RPMI7951 (cell line): ENCODE data around the gene MAGI2. TPM values are rescaled to one million over a fixed set of nuclear protein-coding genes. Genes with fewer than 3 reads are reported as not detected.
A peak's percentile ranks its signal among the peaks of the same experiment; 100 is the strongest.

ENCODE experiments used
- DNase-seq: peaks from one replicate; pipeline ENCODE4 v3.0.0-alpha.2; 2012; ENCODE audit warnings: low read depth
- total RNA-seq: library from RNA; depleted of rRNA; stranded (reverse); fragments of >200 nt; shearing (Covaris generic); gene quantifications from 2 replicates; pipeline ENCODE4 v1.2.3, GENCODE V29; 2014

The MAGI2 gene
- total RNA-seq, 1 experiment from 2014 or later, result 1.1 TPM

- DNase-seq, result no peak
Measured at GRCh38 chr7:78420001-78420400, 1033.5 kb downstream of the MAGI2 start.

DNA sequence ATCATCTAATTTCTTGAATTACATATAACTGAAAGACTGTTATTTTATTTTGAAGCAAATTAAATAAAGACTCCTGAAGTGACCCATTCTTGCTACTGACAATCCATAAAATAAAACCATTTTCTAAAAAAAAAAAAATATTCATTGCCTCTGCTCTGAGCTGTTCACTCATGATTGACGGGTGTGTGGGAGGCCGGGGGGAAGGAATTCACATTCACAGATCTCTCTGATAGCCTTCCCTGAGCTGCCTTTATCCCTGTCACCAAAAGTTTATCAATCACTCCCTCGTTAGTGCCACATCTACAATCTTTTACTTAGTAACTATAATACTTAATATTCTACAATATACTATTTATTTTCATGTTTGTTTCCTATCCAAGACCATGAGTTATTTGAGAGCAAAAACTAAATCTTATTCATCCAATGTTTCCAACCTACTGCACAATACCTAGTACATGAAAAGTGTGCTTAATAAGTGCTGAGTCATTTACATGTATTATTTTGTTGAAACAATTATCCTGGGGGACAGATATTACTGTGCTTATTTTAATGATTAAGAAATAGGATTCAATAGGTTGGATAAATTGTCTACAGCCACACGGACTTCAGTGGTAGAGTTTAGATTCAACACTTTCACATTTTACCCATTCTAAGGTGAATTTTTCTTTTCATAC lies 1036.2 kb downstream of the MAGI2 start:
- DNase-seq, result no peak

DNA sequence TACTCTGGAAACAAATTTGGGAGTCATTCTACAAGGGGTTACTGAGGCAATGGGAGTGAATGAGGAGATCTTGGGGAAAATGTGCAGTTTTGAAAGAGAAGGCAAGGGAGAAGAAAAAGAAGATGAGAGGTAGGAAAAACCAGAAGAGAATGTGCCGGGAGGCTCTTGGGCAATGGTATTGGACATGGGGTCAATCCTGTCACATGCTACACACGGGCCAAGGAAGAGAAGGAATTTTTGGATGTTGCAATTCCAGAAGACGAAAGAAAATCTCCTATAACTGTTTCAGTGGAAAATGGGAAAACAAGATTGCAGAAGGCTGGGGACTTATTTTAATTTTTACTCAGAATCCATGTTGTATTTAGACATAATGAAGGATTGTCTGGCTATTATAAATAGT lies 1039.9 kb downstream of the MAGI2 start:
- no peak for DNase-seq

- no peak for DNase-seq
Measured at GRCh38 chr7:78412216-78412858, 1041.1 kb downstream of the MAGI2 start.

DNA sequence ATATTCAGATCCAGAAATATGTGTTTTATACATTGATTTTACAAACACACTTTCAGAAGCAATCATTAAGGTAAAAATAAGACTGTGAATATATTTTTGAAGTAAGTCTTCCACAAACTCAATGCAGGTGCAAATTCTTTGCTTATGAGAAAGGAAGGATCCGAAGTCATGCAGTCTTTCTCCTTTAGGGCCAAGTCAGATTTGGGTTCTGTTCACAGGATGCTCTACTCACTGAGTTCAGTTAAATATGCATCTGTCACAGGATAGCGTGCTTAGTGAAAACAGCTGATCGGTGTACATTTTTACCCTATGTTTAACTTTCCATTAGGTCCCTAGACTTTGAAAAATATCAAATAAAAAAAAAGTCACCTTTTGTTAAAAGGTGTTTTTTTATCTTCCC lies 1046.4 kb downstream of the MAGI2 start:
- no peak for DNase-seq

DNA sequence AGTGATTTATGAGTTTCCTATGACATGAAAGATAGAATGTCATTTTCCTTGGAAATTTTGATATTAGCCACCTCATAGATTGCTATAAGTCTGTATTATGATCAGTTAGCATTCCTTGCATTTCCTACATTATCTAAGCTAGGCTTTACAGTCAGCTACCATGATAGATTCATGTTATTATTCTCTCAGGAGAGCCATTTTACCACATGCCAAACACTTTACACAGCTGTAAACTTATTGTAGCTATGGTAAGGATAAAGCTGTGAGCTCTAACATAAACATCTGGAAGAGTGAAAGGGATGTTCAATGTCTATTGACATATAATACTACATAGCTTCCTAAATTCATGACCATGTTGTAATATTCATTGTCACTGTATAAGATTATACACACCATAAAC lies 1046.9 kb downstream of the MAGI2 start:
- no peak for DNase-seq

GRCh38 chr7:78402096-78402495 lies 1051.4 kb downstream of the MAGI2 start:
- no peak for DNase-seq

- no peak for DNase-seq
Measured at GRCh38 chr7:78400038-78400437, 1053.4 kb downstream of the MAGI2 start.

DNA sequence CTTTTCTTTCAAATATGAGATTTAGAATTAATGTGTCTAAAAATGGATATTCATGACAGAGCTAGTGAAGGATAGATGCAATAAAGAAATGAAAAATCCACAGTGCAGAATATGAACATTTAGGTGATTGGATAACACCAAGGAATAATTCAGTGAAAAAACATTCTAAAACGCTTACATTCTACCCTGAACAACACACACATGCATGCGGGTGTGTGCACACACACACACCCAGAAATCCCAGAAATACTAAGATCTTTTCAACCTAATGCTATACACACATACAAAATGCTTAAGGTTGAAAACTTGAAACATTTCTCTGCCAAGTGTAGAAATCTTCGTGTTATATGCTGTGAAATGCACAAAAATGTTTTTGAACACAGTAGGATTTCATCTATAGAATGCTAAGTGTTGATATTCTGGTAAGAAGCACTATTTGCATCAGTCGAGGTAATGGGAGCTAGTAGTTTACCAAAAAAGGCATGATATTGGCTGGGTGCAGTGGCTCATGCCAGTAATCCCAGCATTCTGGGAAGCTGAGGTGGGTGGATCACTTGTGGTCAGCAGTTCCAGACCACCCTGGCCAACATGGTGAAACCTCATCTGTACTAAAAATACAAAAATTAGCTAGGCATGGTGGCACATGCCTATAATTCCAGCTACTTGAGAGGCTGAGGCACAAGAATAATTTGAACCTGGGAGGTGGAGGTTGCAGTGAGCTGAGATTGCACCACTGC lies 1054.3 kb downstream of the MAGI2 start:
- DNase-seq, result no peak

GRCh38 chr7:78398576-78398975 lies 1054.9 kb downstream of the MAGI2 start:
- no peak for DNase-seq

DNA sequence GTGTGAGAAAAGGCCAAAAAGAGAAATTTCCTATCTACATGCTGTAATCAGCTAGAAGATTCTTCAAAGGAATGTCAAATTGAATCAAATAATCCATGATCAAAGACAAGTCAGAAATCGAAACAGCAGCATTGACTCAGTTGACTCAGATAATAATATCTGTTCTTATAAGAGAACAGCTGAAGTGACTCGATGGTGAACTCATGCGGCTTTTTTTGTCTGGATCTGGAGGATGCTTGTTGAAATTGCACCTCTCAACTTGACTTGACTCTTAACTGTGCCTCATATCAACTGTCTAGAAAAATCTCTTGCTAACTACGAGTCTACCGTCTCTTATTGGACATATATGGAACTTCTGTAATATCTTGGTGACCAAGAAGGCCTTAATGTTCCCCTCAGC lies 1055.4 kb downstream of the MAGI2 start:
- no peak for DNase-seq

DNA sequence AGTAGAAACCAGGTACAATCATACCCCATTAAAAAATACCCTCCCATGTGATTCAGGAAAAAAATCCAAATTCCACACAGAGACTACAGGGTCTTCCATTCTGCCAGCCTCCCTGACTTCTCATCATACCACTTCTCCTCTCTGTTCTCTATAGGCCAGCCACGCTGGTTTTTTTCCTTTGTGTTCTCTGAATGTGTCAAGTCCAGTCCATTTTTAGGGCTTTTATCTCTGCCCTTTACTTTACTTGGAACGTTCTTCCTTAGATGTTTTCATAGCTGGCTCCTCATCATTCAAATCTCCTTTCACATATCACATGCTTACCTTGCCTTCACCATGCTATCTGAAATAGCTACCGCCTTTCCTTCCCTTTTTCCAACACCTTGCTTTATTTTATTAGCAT lies 1057.3 kb downstream of the MAGI2 start:
- DNase-seq, result no peak

DNA sequence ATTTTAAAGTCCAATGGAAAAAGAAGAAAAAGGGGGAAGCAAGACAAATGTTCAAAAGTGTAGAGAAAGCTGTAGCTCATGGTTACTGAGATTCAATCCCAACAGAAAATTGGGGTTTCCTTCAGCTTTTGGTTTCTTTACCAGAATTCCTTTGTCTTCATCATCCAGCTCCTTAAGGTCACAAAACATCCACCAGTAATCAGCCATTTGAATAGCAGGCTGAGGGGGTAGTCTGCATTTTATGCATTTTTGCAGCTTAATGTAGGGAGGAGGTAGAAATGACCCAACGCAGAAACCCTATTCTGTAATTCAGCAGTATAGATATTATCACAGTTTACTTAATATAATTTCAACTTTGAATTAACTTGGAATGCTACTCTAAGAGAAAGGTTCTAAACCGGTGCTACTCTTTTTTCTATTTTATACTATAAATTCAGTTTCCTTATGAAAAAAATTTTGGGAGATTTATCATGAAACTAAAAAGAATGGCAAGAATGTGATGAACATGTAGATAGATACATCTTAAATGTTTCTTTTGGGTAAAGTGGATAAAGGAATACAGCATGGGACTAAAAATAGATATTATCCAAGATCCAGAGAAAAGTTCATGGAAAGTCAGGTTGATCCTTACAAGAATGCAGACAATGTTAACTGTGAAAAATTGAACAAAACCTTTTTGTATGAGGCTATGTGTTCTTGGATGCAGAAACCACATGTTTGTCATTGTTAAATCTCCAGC lies 1058.0 kb downstream of the MAGI2 start:
- DNase-seq, result no peak

- DNase-seq, result no peak
Measured at GRCh38 chr7:78389022-78389421, 1064.4 kb downstream of the MAGI2 start.

DNA sequence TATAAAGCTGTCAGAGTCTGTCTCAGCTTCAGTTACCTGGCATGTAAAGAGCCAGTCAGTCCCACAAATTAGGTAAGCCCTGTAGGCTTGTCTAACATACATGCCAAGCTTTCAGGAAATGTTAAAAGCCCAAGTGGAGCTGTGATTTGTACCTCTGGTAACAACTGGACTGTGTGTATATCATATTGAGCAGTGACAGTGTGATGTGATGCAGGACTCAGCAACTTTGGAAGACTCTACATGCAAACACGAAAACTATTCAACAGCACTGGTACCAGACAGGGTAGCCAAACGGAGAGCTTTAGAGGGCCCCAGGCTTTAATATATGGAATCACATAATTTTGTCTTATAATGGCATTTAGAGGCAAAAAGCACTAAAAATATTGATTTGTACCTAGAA lies 1066.9 kb downstream of the MAGI2 start:
- no peak for DNase-seq

DNA sequence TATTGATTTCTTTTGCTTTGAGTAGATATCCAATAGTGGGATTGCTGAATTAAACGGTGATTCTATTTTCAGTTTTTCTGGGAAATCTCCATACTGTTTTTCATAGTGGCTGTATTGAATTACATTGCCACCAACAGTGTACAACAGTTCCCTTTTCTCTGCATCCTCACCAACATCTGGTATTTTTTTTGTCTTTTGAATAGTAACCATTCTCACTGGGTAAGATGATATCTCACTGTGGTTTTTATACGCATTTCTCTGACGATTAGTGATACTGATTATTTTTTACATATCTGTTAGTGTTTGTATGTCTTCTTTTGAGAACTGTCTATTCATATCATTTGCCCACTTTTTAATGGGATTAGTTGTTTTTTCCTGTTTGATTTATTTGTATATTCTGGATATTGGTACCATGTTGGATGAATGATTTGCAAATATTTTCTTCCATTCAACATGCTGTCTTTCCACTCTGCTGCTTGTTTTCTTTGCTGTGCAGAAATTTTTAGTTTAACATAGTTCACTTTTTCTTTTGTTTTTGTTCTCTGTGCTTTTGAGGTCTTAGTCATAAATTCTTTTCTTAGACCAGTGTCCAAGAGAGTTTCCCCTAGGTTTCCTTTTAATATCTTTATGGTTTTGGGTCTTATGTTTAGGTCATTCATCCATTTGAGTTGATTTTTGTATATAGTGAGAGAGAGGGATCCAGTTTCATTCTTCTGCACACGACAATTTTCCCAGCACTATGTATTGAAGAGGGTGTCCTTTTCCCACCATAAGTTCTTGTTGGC lies 1070.2 kb downstream of the MAGI2 start:
- DNase-seq, result peak; percentile 1

- no peak for DNase-seq
Measured at GRCh38 chr7:78379148-78379547, 1074.3 kb downstream of the MAGI2 start.

DNA sequence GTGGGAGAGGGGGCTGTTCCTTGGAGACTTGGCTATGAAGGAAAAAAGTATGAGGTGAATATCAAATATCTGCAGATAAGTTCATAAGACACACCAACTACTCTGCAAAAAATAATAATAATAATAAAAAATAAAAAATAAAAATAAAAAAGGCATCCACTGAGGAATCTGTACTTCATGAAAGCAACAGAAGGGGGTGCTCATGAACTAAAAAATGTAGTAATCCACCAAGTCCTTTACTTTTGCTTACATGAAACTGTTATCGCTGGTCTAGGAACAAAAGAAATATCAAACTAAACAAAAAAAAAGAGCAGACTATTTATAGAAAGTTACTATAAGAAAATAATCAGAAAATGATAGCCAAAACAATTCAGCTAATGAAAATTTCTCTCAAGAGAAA lies 1075.9 kb downstream of the MAGI2 start:
- no peak for DNase-seq

DNA sequence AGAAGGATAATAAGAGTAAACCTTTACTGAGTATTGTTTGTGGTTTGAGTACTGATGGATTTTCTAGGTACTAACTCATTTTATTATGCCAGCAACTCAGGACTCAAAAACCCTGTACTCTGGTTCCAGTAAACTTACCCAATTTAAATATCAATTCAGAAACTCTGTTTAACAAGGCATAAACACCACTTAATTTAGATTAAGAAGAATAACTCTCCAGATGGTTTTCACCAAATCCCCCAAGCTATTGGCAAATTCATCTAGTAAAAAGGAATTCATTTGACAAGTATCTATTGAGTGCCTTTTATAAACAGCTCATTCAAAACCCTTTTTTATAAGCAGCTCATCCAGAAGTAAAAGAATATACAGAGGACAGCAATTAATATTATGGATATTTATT lies 1082.5 kb downstream of the MAGI2 start:
- DNase-seq, result no peak

DNA sequence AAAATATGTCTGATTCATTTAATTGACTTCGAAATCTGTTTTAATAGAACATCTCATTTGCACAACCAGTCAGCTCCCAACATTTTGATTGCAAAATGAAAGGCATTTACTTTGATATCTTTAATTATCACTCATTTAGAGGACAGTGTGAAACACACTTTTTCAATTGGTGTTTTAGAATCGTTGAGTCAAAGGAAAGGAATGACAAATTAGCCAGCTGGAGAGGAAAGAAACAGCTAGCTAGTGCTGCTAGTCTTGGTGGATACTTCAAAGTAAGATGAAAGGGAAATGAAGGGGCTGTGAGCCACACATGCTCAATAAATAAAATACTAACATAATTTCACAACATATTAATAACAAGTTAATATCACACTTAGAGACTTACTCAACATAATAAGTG lies 1084.7 kb downstream of the MAGI2 start:
- no peak for DNase-seq

DNA sequence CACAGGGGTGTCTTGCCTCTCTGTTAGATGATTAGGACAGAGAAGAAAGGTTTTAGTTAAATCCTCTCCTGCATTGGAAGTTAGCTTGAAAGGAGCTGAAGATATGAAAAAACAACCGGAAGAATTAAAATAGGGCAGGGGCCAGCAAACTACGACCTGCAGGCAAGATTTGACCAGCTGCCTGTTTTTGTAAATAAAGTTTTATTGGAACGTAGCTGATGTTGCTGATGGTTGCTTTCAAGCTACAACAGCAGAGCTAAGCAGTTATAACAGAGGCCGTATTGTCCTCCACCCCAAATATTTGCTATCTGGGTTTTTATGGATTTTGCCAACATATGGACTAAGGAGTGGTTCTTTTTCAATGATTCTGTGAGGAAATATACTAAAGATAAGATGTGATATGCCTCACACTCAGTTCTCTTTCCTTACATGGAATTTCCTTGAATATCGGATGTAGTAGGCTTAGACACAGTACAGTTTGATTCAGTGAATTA lies 1086.1 kb downstream of the MAGI2 start:
- no peak for DNase-seq
